Measurements from ENCODE around the gene TMEM135.

DNA sequence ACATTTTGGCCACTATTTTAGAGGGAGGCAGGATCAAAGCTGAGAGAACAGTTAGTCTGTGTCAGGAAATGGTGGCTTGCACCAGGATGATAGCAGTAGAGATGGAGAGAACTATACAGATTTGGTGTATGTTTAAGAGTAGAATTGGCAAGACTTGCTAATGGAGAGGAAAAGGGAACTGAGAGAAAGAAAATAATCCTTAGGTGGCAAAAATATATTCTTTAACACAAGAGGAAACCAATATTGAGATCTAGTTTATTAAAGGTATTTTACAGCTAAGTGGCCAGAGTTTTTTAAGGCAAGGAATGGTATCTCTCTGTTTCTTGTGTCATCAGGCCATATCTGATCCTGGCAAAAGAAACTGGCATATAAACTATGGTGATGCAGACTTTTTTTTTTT is 278.8 kb downstream of the TMEM135 start:
- TF ChIP-seq EZH2 (IDR thresholded peaks at IDR 0.05; ENCODE audit: insufficient read depth, poor library complexity, severe bottlenecking) = no peak
- TF ChIP-seq EZH2phosphoT487 (IDR thresholded peaks at IDR 0.05; ENCODE audit: insufficient read depth, low read depth) = no peak
